ENCODE results near the gene ATP10A.
"Not testable (repeated sequence)": the region's sequence is repeated elsewhere in the genome, so short reads cannot be mapped to it uniquely, and the experiment has no call there.

The ATP10A gene

GRCh38 chr15:25777037-25777436 lies 86.1 kb downstream of the ATP10A start:
- no peak for TF ChIP-seq GATA1 (IDR thresholded peaks at IDR 0.05; ENCODE audit: low read depth, low read length)

GRCh38 chr15:25776071-25776746 lies 86.9 kb downstream of the ATP10A start:
- no peak for DNase-seq
- no peak for TF ChIP-seq POLR2A (IDR thresholded peaks at IDR 0.05; ENCODE audit: low read length)
- no peak for TF ChIP-seq GATA1 (IDR thresholded peaks at IDR 0.05; ENCODE audit: low read depth, low read length)

More at GRCh38 chr15:25777037-25777436, 86.1 kb downstream of the ATP10A start:
- DNase-seq = no peak

- DNase-seq = peak; percentile 2 to 4
- no peak for TF ChIP-seq GATA1 (IDR thresholded peaks at IDR 0.05; ENCODE audit: low read depth, low read length)
- no peak for TF ChIP-seq POLR2A (IDR thresholded peaks at IDR 0.05; ENCODE audit: low read length)
These were observed 87.7 kb downstream of the ATP10A start for GRCh38 chr15:25775317-25775912.

GRCh38 chr15:25774871-25775270 lies 88.3 kb downstream of the ATP10A start:
- DNase-seq = no peak
- TF ChIP-seq POLR2A (IDR thresholded peaks at IDR 0.05; ENCODE audit: low read length) = no peak
- TF ChIP-seq GATA1 (IDR thresholded peaks at IDR 0.05; ENCODE audit: low read depth, low read length) = no peak

GRCh38 chr15:25773248-25773647 lies 89.9 kb downstream of the ATP10A start:
- DNase-seq = no peak
- TF ChIP-seq GATA1 (IDR thresholded peaks at IDR 0.05; ENCODE audit: low read depth, low read length) (no peak), POLR2A (IDR thresholded peaks at IDR 0.05; ENCODE audit: low read length) (no peak)

- TF ChIP-seq GATA1 (IDR thresholded peaks at IDR 0.05; ENCODE audit: low read depth, low read length) (no peak), POLR2A (IDR thresholded peaks at IDR 0.05; ENCODE audit: low read length) (no peak)
- DNase-seq = no peak
These were observed 90.6 kb downstream of the ATP10A start for GRCh38 chr15:25772500-25772899.

GRCh38 chr15:25771736-25772135 lies 91.4 kb downstream of the ATP10A start:
- DNase-seq = not testable (repeated sequence)

GRCh38 chr15:25771338-25771706 lies 91.8 kb downstream of the ATP10A start:
- no peak for DNase-seq
- TF ChIP-seq GATA1 (IDR thresholded peaks at IDR 0.05; ENCODE audit: low read depth, low read length) (no peak), POLR2A (IDR thresholded peaks at IDR 0.05; ENCODE audit: low read length) (no peak)

- TF ChIP-seq POLR2A (IDR thresholded peaks at IDR 0.05; ENCODE audit: low read length) = no peak
- no peak for TF ChIP-seq GATA1 (IDR thresholded peaks at IDR 0.05; ENCODE audit: low read depth, low read length)
- DNase-seq = no peak
These were observed 92.3 kb downstream of the ATP10A start for GRCh38 chr15:25770618-25771337.

GRCh38 chr15:25770031-25770430 lies 93.1 kb downstream of the ATP10A start:
- TF ChIP-seq GATA1 (IDR thresholded peaks at IDR 0.05; ENCODE audit: low read depth, low read length) = no peak
- no peak for TF ChIP-seq POLR2A (IDR thresholded peaks at IDR 0.05; ENCODE audit: low read length)
- no peak for DNase-seq

GRCh38 chr15:25768271-25768670 lies 94.9 kb downstream of the ATP10A start:
- DNase-seq = no peak
- TF ChIP-seq POLR2A (IDR thresholded peaks at IDR 0.05; ENCODE audit: low read length) = no peak

GRCh38 chr15:25767356-25768151 lies 95.6 kb downstream of the ATP10A start:
- no peak for DNase-seq
- TF ChIP-seq GATA1 (IDR thresholded peaks at IDR 0.05; ENCODE audit: low read depth, low read length) = no peak
- no peak for TF ChIP-seq POLR2A (IDR thresholded peaks at IDR 0.05; ENCODE audit: low read length)

GRCh38 chr15:25766417-25766816 lies 96.7 kb downstream of the ATP10A start:
- DNase-seq = no peak

More at GRCh38 chr15:25766417-25766816, 96.7 kb downstream of the ATP10A start:
- TF ChIP-seq GATA1 (IDR thresholded peaks at IDR 0.05; ENCODE audit: low read depth, low read length) (no peak), POLR2A (IDR thresholded peaks at IDR 0.05; ENCODE audit: low read length) (no peak)

Data from erythroblast (primary cell).